ENCODE data around the gene NEO1.

- TF ChIP-seq EZH2 (IDR thresholded peaks at IDR 0.05; ENCODE audit: borderline replicate concordance, low read length) = no peak
- no peak for TF ChIP-seq CTCF (IDR thresholded peaks at IDR 0.05; ENCODE audit: low read length)
These were observed 52.8 kb downstream of the NEO1 start for GRCh38 chr15:73105064-73105463.

All from OCI-LY1 (cell line).